Sigmoid colon (tissue), 7 donors: Measurements from ENCODE around the gene TSHZ1. TPM values are rescaled to one million over a fixed set of nuclear protein-coding genes. Genes with fewer than 3 reads are reported as not detected.

Experiments used
- DNase-seq: peaks from one replicate; pipeline ENCODE4 v3.0.0-alpha.2; 2019
- H3K27ac ChIP-seq, 4 donors: fragments of 200-600 bp; sonication (generic); one replicate each; pipeline ENCODE4 v1.5.1; 2016 to 2019; ENCODE audit warnings: mild to moderate bottlenecking in 1 of 4
- H3K27me3 ChIP-seq, 3 donors: fragments of 200-600 bp; sonication (generic); one replicate each; pipeline ENCODE4 v1.5.1; 2019; ENCODE audit warnings: mild to moderate bottlenecking in 1 of 3
- H3K36me3 ChIP-seq, 4 donors: fragments of 200-600 bp; sonication (generic); one replicate each; pipeline ENCODE4 v1.5.1; 2016 to 2019
- H3K4me1 ChIP-seq, 4 donors: fragments of 200-600 bp; sonication (generic); one replicate each; pipeline ENCODE4 v1.5.1; 2017 to 2019
- H3K4me3 ChIP-seq, 4 donors: fragments of 200-600 bp; sonication (generic); one replicate each; pipeline ENCODE4 v1.5.1; 2017 to 2019; ENCODE audit warnings: mild to moderate bottlenecking in 2 of 4, moderate library complexity in 1 of 4
- H3K9me3 ChIP-seq, 4 donors: fragments of 200-600 bp in 3 of 4; sonication (generic) in 3 of 4; one replicate each; pipeline versions ENCODE4 v1.5.1 to v1.6.1; 2013 to 2019
- EP300 ChIP-seq, 4 donors: sonication (generic); formaldehyde crosslinking; IDR thresholded peaks; one replicate each; pipeline ENCODE4 v1.6.1; 2017; ENCODE audit warnings: antibody characterized with exemption in 4 of 4
- POLR2A ChIP-seq, 2 donors: fragments of 450-650 bp; IDR thresholded peaks; one replicate each; pipeline ENCODE4 v1.6.1; 2016; ENCODE audit warnings: antibody characterized with exemption in 2 of 2, mild to moderate bottlenecking in 2 of 2, moderate library complexity in 2 of 2
- POLR2AphosphoS5 ChIP-seq, 4 donors: sonication (generic); formaldehyde crosslinking; IDR thresholded peaks; one replicate each; pipeline ENCODE4 v1.6.1; 2017; ENCODE audit warnings: antibody characterized with exemption in 4 of 4
- WGBS, 2 donors: extraction: QIAGEN DNeasy Blood & Tissue Kit; methylation state at CpG; one replicate each; pipeline ENCODE4 v1.1.7; 2013; 5-methylcytosine and 5-hydroxymethylcytosine counted together
- intact Hi-C: fragments of 100-400 bp; cut with DNase I; formaldehyde crosslinking; loops from one replicate; pipeline ENCODE4 v1.15.1; 2023
- polyA plus RNA-seq, 3 donors: library from polyadenylated mRNA; stranded (reverse); fragments of 200-250 nt; gene quantifications; one replicate each; pipeline ENCODE4 v1.2.3, GENCODE V29; 2013
- total RNA-seq, 4 donors: library from RNA; depleted of rRNA; stranded (reverse); fragments of >200 nt; gene quantifications; one replicate each; pipeline ENCODE4 v1.1.0, GENCODE V29; 2016
- TF ChIP-seq, protein P1 (sequence below), 4 experiments: fragments of 450-650 bp in 3 of 4; fragments of 200-600 bp in 1 of 4; IDR thresholded peaks; one replicate each; pipeline ENCODE4 v1.5.1; 2016 to 2019; ENCODE audit warnings: antibody characterized with exemption in 4 of 4, mild to moderate bottlenecking in 3 of 4, moderate library complexity in 2 of 4
- donor health status: healthy with polysubstance abuse.
- donor health status: Bipolar disorder and iron deficiency.
- donor health status: healthy.

The TSHZ1 gene
- total and polyA plus RNA-seq, 7 donors: 7.8 to 29.4 (median 23.0) TPM

DNA sequence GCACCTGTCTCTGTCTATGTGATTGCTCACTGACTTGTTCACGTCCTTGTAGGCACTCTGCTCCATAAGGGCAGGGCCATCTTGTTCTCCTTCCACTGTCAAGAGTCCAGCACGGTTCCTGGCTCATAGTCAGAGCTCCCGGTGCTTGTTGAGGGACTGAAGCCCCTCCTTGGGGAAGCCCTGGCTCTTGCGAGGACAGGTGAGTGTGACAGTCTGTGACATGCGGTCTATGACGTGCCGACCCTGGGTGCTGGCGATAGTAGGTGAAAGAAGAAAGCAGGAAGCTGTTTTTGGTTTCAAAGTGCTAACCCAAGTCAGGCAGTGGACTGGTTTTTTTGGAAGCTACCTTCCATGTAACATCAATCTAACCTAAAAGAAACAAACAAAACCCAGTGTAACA lies 18.8 kb downstream of the TSHZ1 start:
- no peak overlapping the region for H3K27ac ChIP-seq
- H3K4me1 ChIP-seq: peaks cover 0 to 70% (median 49%) of the 10 kb centered on the region in 4 donors
- TF ChIP-seq, protein P1, sequence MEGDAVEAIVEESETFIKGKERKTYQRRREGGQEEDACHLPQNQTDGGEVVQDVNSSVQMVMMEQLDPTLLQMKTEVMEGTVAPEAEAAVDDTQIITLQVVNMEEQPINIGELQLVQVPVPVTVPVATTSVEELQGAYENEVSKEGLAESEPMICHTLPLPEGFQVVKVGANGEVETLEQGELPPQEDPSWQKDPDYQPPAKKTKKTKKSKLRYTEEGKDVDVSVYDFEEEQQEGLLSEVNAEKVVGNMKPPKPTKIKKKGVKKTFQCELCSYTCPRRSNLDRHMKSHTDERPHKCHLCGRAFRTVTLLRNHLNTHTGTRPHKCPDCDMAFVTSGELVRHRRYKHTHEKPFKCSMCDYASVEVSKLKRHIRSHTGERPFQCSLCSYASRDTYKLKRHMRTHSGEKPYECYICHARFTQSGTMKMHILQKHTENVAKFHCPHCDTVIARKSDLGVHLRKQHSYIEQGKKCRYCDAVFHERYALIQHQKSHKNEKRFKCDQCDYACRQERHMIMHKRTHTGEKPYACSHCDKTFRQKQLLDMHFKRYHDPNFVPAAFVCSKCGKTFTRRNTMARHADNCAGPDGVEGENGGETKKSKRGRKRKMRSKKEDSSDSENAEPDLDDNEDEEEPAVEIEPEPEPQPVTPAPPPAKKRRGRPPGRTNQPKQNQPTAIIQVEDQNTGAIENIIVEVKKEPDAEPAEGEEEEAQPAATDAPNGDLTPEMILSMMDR (IDR thresholded peaks at IDR 0.05): no peak
- no peak for TF ChIP-seq POLR2A (IDR thresholded peaks at IDR 0.05)
- TF ChIP-seq EP300 (IDR thresholded peaks at IDR 0.05): no peak
- TF ChIP-seq POLR2AphosphoS5 (IDR thresholded peaks at IDR 0.05): no peak
- H3K4me3 ChIP-seq: no peak overlapping the region
- no peaks in the 10 kb centered on the region for H3K9me3 ChIP-seq
- no peaks in the 10 kb centered on the region for H3K27me3 ChIP-seq
- no peak for DNase-seq
- intact Hi-C loops: no loop called here
- 84 to 95% methylated on average over 8 of the region's 8 CpGs for WGBS, 2 donors
- H3K36me3 ChIP-seq: no peaks in the 10 kb centered on the region

- intact Hi-C loops: no loop called here
- no peak overlapping the region for H3K27ac ChIP-seq
- peaks cover 0 to 64% (median 43%) of the 10 kb centered on the region in 4 donors for H3K4me1 ChIP-seq
Measured at GRCh38 chr18:75230163-75231052, 19.8 kb downstream of the TSHZ1 start.

DNA sequence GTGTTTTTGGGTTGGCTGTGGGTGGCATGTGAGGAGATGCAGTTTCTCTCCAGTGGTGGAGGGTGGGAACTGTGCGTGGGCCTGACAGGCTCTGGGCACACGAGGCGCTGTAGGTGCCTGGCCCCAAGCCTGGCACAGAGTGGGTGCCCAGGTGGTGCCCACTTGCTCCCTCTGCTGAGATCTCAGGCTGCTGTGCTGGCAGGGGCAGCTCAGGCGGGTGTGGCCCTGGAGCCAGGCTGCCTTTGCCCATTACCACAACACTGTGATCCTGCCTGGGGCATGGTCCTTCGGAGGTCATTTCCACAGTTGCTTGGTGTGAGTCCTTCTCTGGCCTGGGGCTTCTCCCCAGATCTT lies 20.4 kb downstream of the TSHZ1 start:
- WGBS, 2 donors: 74 to 93% methylated on average over 5 of the region's 5 CpGs
- intact Hi-C loops: no loop called here
- H3K27ac ChIP-seq: no peak overlapping the region

More at GRCh38 chr18:75230163-75231052, 19.8 kb downstream of the TSHZ1 start:
- no peak overlapping the region for H3K4me3 ChIP-seq
- no peaks in the 10 kb centered on the region for H3K36me3 ChIP-seq
- no peak for TF ChIP-seq POLR2A (IDR thresholded peaks at IDR 0.05)
- TF ChIP-seq, protein P1 (IDR thresholded peaks at IDR 0.05): no peak
- TF ChIP-seq EP300 (IDR thresholded peaks at IDR 0.05): no peak
- TF ChIP-seq POLR2AphosphoS5 (IDR thresholded peaks at IDR 0.05): no peak
- DNase-seq: no peak
- no peaks in the 10 kb centered on the region for H3K9me3 ChIP-seq
- WGBS, 2 donors: 88 to 92% methylated on average over 17 of the region's 17 CpGs
- no peaks in the 10 kb centered on the region for H3K27me3 ChIP-seq

GRCh38 chr18:75234901-75235300 lies 24.3 kb downstream of the TSHZ1 start:
- intact Hi-C loops: no loop called here
- H3K27ac ChIP-seq: no peak overlapping the region
- no peaks in the 10 kb centered on the region for H3K27me3 ChIP-seq
- TF ChIP-seq, protein P1 (IDR thresholded peaks at IDR 0.05): no peak
- TF ChIP-seq POLR2A (IDR thresholded peaks at IDR 0.05) (no peak), EP300 (IDR thresholded peaks at IDR 0.05) (no peak), POLR2AphosphoS5 (IDR thresholded peaks at IDR 0.05) (no peak)
- H3K36me3 ChIP-seq: no peaks in the 10 kb centered on the region
- no peak for DNase-seq
- no peaks in the 10 kb centered on the region for H3K9me3 ChIP-seq
- H3K4me1 ChIP-seq: peaks cover 0 to 51% (median 21%) of the 10 kb centered on the region in 4 donors
- WGBS, 2 donors: 80 to 91% methylated on average over 12 of the region's 12 CpGs
- H3K4me3 ChIP-seq: no peak overlapping the region

More for the DNA sequence above, 20.4 kb downstream of the TSHZ1 start:
- DNase-seq: no peak
- Histone ChIP-seq H3K4me3 (no peak overlapping the region), H3K36me3 (no peaks in the 10 kb centered on the region), H3K4me1 (peaks cover 0 to 61% (median 41%) of the 10 kb centered on the region in 4 donors), H3K9me3 (no peaks in the 10 kb centered on the region), H3K27me3 (no peaks in the 10 kb centered on the region)
- TF ChIP-seq POLR2A (IDR thresholded peaks at IDR 0.05): no peak
- TF ChIP-seq POLR2AphosphoS5 (IDR thresholded peaks at IDR 0.05): no peak
- TF ChIP-seq, protein P1 (IDR thresholded peaks at IDR 0.05): no peak
- TF ChIP-seq EP300 (IDR thresholded peaks at IDR 0.05): no peak
